Muscle of leg (tissue), 11 donors: ENCODE results near the gene SNX18. TPM values are rescaled to one million over a fixed set of nuclear protein-coding genes. Genes with fewer than 3 reads are reported as not detected.

Experiments used
- DNase-seq: peaks from one replicate; pipeline ENCODE4 v3.0.0; 2013
- H3K27ac ChIP-seq: one replicate; pipeline ENCODE4 v1.5.1; 2013; ENCODE audit warnings: mild to moderate bottlenecking, low read length, control low read depth
- H3K27me3 ChIP-seq: one replicate; pipeline ENCODE4 v1.6.1; 2013; ENCODE audit warnings: low read length; ENCODE audit not compliant: control insufficient read depth, insufficient read depth
- H3K36me3 ChIP-seq: one replicate; pipeline ENCODE4 v1.6.1; 2013; ENCODE audit warnings: low read length; ENCODE audit not compliant: control insufficient read depth, insufficient read depth
- H3K4me1 ChIP-seq: one replicate; pipeline ENCODE4 v1.6.1; 2013; ENCODE audit warnings: low read length; ENCODE audit not compliant: control insufficient read depth, insufficient read depth
- H3K4me3 ChIP-seq: one replicate; pipeline ENCODE4 v1.5.1; 2013; ENCODE audit warnings: low read length, control low read depth
- H3K9me3 ChIP-seq: replicated peaks from 2 replicates; pipeline ENCODE4 v1.6.1; 2013; ENCODE audit warnings: low read depth, low read length; ENCODE audit not compliant: control insufficient read depth
- WGBS: methylation state at CpG from one replicate; pipeline ENCODE4 v1.1.5; 2013; ENCODE audit warnings: missing lambda C conversion rate; ENCODE audit not compliant: insufficient coverage; 5-methylcytosine and 5-hydroxymethylcytosine counted together
- polyA plus RNA-seq, 8 donors: library from polyadenylated mRNA; unstranded; fragments of 120-200 nt; gene quantifications; one replicate each; pipeline versions ENCODE4 v1.2.1 to v1.2.3, GENCODE V29; 2013; ENCODE audit warnings: inconsistent platforms in 1 of 8, low replicate concordance in 1 of 8; ENCODE audit not compliant: insufficient read length in 8 of 8, insufficient read depth in 1 of 8
- total RNA-seq: library from RNA; stranded (reverse); fragments of 120-200 nt; gene quantifications from one replicate; pipeline ENCODE4 v1.2.4, GENCODE V29; 2013

SNX18 gene
- total and polyA plus RNA-seq, 9 donors, result 23.4 to 43.5 (median 32.2) TPM

DNA sequence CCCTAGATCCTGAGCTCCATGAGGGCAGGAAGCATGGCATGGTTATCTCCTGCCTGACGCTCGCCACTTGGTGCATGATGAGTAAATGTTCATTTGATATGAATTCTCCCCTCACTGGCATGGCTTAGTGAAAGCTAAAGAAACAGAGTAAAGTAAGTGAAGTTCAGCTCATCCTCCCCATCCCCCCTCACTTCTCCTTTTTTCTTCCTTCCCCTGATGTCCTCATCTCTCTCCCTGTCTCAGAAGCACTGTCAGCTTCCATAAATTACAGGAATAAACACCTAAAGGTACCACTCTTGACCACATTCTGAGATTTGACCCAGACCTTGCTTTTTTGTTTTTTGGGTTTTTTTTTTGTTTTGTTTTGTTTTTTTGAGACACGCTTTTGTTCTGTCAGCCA lies 73.3 kb downstream of the SNX18 start:
- WGBS, result no CpG with 5 or more reads among the region's 3 CpGs
- no peaks in the 10 kb centered on the region for H3K36me3 ChIP-seq
- DNase-seq, result no peak
- no peak overlapping the region for H3K4me3 ChIP-seq
- no peaks in the 10 kb centered on the region for H3K4me1 ChIP-seq
- H3K9me3 ChIP-seq, result peaks cover 5% of the 10 kb centered on the region
- no peak overlapping the region for H3K27ac ChIP-seq
- no peaks in the 10 kb centered on the region for H3K27me3 ChIP-seq

GRCh38 chr5:54593779-54594178 lies 76.2 kb downstream of the SNX18 start:
- DNase-seq, result no peak
- Histone ChIP-seq H3K27ac (no peak overlapping the region), H3K36me3 (no peaks in the 10 kb centered on the region), H3K4me1 (no peaks in the 10 kb centered on the region), H3K9me3 (peaks cover 2% of the 10 kb centered on the region), H3K27me3 (no peaks in the 10 kb centered on the region), H3K4me3 (no peak overlapping the region)

DNA sequence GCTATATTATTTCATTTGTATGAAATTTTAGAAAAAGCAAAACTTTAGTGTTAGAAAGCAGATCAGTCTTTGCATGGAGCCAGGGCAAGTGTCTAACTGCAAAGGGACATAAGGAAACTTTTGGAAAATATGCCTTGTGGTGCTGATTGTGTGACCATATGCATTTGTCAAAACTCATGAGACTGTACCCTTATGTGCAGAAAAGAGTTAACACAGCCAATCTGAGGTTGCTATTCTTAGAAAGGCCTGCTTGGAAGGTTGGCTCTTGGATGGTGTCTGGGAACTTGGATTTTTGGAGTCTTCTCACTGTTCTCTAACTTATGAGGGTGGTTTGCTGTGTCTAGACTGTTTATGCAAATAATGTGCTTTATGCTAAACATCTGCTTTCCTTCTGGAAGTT lies 76.6 kb downstream of the SNX18 start:
- no peak for DNase-seq
- H3K9me3 ChIP-seq, result peaks cover 2% of the 10 kb centered on the region
- no peaks in the 10 kb centered on the region for H3K27me3 ChIP-seq
- H3K4me1 ChIP-seq, result no peaks in the 10 kb centered on the region
- no peaks in the 10 kb centered on the region for H3K36me3 ChIP-seq
- H3K27ac ChIP-seq, result no peak overlapping the region
- H3K4me3 ChIP-seq, result no peak overlapping the region

- Histone ChIP-seq H3K27me3 (no peaks in the 10 kb centered on the region), H3K4me3 (no peak overlapping the region), H3K36me3 (no peaks in the 10 kb centered on the region), H3K9me3 (peaks cover 2% of the 10 kb centered on the region), H3K4me1 (no peaks in the 10 kb centered on the region), H3K27ac (no peak overlapping the region)
- no peak for DNase-seq
These were observed 78.2 kb downstream of the SNX18 start for GRCh38 chr5:54595721-54596120.

Other genes with a start within 250 kb of the SNX18 start
- 37.1 TPM for gene ARL15, start 207.2 kb upstream of the SNX18 start, total RNA-seq
- gene ARL15, start 207.2 kb upstream of the SNX18 start, polyA plus RNA-seq, result 10 to 100 TPM; 18.4 to 27.7 (median 23.6) TPM
- 207 TPM for gene HSPB3, start 62.1 kb upstream of the SNX18 start, total RNA-seq
- gene HSPB3, start 62.1 kb upstream of the SNX18 start, polyA plus RNA-seq, result 100 to 1,000 TPM; 142 to 216 (median 167) TPM